HG03095 (cell line): ENCODE results near the gene AKAP6.

Experiments used
- ATAC-seq: cut with Tn5 transposase; IDR thresholded peaks from one replicate; pipeline ENCODE4 v1.9.1; 2021; ENCODE audit warnings: moderate library complexity; ENCODE audit not compliant: unreplicated experiment

The AKAP6 gene

DNA sequence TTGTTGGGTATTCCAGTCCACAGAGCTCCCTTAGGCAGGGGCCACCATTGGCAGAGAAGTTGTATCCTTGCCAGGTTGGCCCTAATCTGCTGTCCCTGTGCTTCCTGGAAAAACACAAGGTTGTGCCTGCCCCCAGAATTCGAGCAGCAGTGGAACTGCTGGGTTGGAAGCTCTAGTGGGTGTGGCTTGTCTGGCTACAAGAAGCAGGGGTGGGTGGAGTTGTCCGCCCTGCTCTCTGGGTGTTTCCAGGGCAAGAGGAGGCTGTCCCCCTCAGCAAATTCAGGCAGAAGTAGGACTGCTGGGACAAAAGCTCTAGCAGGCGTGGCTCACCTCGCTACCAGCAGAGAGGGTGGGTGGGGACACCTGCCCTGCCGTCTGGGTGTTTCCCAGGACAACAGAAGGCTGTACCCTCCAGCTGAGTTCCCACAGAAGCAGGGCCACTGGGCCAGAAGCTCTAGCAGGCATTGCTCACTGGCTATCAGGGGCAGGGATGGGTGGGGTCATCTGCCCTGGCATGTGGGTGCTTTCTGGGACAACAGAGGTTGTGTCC lies 536.8 kb downstream of the AKAP6 start:
- ATAC-seq: no peak

DNA sequence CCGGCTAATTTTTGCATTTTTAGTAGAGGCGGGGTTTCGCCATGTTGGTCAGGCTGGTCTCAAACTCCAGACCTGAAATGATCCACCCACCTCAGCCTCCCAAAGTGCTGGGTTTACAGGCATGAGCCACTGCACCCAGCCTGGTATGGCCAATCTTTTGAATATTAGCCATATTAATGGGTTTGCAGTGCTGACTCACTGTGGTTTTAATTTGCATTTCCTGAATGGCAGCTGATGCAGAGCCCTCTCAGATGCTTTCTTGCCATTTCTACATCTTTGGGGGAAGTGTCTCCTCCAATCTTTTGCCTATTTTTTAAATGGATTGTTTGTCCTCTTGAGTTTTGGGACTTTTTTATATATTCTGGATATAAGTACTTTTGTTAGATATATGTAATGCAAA lies 554.1 kb downstream of the AKAP6 start:
- ATAC-seq: no peak
